ENCODE results near the gene NTPCR.

DNA sequence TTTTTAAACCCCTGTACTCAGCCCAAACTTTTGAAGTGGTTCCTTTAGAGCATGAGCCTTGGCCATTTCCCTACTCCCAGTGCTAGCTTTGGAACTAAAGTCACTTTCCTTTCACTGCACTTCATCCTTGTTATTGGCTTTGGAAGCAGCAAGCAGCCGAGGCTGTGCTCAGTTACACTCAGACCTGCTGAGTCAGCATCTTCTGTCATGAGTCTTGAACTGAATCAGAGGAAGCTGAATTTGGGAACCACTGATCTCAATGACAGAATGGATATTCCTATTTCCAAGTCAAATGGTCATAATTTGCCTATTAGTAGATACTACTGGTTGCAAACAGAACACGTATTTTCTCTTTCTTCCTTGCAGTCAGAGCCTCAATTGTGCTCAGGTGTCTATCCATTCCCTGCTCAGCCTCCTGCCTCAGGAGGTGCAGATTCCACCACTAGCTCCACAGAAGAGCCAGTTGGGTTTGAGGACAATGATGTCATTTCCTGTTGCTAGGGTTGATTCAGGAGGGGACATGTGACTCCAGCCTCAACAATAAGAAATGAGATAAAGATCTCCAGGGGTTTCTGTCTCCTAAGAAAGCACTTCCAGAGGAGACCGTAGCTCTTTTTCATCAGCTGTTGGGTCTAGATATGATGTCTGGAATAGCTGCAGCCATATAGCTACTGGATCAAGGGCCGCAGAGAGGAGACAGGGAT is 44.9 kb upstream of the NTPCR start:
- TF ChIP-seq POLR2A (IDR thresholded peaks at IDR 0.05) = no peak
- TF ChIP-seq CTCF (IDR thresholded peaks at IDR 0.05) = no peak

Data from transverse colon (tissue), 3 donors.